GM19463 (cell line): ENCODE measurements around the gene LRRC43.

Source experiments
- ATAC-seq: cut with Tn5 transposase; IDR thresholded peaks from one replicate; pipeline ENCODE4 v1.9.1; 2021; ENCODE audit warnings: mild to moderate bottlenecking, moderate library complexity; ENCODE audit not compliant: unreplicated experiment

The LRRC43 gene, protein sequence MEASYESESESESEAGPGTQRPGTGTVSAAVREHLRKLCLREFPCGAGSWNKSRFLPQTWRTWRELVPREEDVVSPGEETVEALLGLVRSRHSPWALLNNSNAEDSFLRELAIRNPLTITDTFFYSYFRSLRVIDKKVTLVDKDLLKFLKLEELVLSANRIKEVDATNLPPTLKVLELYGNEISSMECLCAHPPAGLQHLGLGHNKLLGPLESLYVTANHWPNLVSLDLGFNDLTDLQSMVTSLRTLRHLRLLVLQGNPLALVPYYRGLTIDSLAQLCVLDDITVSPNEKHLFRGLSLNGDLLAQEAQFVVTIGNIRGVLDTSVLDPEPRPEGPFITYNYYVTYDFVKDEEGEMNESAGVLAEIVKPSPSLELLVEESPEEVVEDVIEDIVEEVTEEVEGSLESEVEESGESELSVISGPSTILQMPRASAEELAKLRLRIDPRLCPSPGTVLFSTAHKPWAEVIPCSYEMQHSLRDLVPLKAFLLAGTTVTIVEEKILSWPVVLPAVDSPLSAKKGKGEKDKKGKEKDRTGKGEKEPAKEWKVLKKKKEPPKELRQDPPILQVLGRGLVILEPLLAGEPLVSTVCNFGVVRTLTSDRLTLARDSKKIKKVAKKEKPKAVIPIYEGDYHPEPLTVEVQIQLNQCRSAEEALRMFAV

DNA sequence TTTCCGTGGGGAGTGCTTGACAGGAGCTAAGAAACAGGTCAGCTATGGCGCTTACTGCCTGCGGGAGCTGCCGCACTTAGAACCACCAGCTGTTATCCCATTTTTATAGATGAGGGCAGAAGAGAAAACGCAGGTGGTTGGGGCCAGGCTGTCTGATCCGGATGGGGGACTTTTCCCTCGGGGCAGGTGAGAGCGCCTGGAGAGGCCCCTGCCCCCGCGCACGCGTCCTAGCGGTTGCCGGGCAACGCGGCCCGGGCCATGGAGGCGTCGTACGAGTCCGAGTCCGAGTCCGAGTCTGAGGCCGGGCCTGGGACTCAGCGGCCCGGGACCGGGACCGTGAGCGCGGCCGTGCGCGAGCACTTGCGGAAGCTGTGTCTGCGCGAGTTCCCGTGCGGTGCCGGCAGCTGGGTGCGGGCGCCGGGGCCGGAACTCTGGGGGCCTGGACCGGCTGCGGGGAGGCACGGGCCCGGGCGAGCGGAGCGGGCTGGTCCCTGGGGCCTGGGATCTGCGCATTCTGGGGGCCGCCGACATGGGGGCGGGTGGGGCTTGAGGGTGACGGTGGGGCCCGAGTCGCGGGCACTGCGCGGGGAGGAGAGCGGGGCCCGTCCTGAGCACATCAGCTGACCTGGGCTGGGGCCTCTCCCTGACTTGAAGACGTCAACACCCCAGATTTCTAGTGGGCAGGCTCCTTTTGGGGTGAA is at the start of gene LRRC43:
TSS of gene LRRC43 (plus strand) at position 237 of the 701 bp plus-strand sequence. CDS start at position 259, 22 bp downstream.
- ATAC-seq = no peak

DNA sequence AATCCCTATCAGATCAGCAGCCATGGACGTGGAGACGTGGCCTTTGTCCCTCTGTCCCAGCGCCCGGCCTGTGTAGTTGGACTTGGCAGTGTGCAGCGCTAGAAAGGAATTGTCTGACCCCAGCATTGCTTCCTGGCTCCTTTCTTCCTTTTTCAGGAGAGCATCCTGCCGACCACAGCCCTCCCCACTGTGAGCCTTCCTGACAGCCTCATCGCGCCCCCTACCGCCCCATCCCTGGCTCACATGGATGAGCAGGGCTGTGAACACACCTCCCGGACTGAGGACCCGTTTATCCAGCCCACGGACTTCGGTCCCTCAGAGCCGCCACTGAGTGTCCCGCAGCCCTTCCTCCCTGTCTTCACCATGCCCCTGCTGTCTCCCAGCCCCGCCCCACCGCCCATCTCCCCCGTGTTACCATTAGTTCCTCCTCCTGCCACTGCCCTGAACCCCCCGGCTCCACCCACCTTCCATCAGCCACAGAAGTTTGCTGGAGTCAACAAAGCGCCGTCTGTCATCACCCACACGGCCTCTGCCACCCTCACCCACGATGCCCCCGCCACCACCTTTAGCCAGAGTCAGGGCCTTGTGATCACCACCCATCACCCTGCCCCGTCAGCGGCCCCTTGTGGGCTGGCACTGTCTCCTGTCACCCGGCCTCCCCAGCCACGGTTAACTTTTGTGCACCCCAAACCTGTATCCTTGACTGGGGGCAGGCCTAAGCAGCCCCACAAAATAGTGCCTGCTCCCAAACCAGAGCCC is 49.6 kb upstream of the LRRC43 start:
- no peak for ATAC-seq

DNA sequence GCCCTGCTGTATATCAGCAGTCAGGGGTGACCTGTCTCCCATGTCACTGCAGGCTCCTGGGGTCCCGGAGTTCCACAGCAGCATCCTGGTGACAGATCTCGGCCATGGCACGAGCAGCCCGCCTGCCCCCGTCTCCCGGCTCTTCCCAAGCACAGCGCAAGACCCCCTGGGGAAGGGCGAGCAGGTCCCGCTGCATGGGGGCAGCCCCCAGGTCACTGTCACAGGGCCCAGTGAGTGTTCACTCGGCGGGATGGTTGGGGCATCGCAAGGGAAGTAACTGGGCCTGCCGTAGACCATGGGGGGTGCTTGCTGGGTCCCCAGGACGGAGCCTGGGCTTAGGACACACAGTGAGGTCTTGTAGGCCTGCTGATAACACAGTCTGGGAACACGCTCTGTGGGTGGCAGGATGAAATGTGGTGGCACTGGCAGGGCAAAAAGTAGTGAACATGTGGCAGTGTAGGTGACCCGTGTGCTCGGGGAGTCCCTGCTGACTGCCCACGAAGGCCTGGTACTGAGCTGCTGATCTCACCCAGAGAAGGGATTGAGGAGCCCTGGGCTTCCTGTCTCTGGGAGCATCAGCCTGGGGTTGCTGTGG is 47.4 kb upstream of the LRRC43 start:
- ATAC-seq = no peak

DNA sequence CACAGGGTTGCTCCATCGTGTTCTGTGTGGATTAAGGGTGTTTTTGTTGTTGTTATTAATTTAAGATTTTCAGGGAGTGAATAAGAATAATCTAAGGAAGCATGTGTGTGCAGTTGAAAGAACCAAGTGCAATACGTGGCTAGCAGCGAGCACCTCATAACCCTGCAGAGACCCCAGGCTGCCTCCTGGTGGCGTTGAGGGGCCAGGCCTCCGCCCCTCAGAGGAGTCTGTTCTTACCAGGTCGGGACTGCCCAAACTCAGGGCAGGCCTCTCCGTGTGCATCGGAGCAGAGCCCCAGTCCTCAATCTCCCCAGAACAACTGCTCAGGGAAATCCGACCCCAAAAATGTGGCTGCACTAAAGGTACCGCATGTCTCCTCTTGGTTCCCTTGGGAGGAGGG is 45.7 kb upstream of the LRRC43 start:
- no peak for ATAC-seq

DNA sequence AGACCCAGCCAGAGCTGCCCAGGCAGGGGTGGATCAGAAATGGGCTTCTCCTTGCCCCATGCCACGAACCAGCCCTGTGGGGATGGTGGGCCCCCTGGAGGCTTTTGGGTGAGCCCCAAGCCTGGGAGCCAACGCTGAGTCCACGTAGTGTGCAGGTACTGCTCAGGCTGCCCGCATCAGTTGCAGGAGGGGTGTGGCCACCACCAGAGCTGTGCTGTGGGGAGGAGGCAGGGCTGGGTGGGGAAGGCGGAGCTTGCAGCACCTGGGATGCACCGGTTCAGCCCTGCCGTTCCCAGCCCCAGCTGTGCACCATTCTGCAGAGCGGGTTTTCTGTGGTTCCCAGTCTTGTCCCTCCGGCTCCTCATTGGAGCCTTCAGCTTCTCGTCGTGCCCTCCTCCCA is 45.2 kb upstream of the LRRC43 start:
- ATAC-seq = no peak

DNA sequence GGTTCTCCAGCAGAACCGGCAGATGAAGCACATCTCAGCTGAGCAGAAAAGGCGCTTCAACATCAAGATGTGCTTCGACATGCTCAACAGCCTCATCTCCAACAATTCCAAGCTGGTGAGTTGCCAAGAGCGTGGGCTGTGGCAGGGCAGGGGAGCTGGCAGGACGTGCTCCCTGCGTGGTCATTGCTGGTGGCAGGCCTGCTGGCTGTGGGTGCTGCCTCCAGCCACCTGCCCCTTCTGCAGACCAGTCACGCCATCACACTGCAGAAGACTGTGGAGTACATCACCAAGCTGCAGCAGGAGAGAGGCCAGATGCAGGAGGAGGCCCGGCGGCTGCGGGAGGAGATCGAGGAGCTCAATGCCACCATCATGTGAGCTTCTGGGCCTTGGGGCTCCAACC is 44.7 kb upstream of the LRRC43 start:
- no peak for ATAC-seq

DNA sequence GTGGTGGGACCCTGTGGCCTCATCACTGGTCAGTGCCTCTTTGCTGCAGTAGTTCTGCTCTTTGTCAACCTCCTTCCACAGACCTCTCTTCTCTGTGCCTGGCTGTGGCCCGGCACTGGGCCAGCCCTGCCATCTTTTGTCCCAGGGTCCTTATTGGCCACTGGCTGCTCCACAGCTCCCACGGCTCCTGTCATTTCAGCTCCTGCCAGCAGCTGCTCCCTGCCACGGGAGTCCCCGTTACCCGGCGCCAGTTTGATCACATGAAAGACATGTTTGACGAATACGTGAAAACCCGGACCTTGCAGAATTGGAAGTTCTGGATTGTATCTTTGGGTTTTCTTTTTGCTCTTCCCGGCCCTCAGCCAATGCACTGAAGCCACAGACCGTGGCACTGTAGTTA is 44.3 kb upstream of the LRRC43 start:
- ATAC-seq = no peak

DNA sequence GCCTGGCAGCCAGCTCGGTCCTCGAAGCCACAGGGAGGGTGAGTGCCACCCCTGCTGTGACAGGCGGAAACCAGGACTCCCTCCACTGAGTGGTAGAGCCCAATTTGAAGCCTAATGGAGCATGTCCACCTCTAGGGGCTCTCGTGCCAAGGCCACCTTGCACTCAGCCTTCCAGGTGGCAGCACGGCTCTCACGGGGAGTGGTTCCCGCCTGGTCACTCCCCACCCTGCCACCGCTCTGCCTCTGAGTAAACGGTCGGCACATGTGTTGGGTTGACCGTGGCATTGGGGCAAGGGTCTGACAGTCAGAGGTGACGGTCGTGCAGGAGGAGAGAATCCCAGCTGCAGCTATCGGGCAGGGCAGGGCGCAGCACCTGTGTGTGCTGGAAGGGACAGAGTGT is 43.7 kb upstream of the LRRC43 start:
- no peak for ATAC-seq

DNA sequence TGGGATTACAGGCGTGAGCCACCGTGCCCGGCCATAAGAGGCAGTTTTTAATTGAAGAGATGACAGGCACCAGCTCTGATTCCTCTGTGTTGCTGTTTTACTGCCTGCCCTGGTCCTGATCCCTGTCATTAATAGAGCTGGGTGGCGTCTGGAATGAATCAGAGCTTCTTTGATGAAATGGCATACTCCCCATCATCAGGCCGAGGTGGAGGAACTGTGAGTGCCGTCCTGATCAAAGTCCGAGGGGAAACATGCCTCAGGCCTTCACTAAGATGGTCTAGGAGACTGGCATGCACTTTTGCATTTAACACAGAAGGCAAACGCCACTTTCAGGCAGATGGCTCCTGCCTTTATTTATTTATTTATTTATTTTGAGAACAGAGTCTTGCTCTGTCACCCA is 43.0 kb upstream of the LRRC43 start:
- ATAC-seq = no peak

DNA sequence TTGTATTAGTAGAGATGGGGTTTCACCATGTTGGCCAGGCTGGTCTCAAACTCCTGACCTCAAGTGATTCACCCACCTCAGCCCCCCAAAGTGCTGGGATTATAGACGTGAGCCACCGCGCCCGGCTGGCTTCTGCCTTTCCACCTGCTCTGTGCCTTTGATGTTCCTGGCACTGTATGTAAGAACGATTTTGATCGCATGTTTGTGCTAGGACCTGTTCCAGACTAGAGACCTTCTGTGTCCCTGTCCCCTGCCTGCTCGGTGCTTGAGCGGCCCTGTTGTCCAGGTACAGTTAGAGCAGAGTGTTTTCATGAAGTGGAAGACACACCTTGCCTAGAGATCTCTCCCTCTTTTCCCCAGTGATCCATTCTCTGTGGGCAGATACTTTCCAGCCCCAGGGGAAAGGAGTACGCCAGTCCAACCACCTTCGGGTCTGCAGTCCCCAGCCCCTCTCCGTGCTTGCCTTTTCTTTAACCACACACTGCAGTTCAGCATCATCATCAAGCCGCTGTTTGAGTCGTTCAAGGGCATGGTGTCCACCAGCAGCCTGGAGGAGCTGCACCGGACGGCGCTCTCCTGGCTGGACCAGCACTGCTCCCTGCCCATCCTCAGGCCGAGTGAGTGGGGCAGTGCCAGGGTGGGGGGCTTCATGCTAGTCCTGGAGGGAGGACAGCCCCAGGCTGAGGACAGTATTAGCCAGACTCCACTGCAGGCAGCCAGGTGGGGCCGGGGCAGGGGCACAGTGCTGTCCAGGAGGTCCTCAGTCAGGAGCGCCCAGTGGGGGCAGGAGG is 42.3 kb upstream of the LRRC43 start:
- no peak for ATAC-seq

DNA sequence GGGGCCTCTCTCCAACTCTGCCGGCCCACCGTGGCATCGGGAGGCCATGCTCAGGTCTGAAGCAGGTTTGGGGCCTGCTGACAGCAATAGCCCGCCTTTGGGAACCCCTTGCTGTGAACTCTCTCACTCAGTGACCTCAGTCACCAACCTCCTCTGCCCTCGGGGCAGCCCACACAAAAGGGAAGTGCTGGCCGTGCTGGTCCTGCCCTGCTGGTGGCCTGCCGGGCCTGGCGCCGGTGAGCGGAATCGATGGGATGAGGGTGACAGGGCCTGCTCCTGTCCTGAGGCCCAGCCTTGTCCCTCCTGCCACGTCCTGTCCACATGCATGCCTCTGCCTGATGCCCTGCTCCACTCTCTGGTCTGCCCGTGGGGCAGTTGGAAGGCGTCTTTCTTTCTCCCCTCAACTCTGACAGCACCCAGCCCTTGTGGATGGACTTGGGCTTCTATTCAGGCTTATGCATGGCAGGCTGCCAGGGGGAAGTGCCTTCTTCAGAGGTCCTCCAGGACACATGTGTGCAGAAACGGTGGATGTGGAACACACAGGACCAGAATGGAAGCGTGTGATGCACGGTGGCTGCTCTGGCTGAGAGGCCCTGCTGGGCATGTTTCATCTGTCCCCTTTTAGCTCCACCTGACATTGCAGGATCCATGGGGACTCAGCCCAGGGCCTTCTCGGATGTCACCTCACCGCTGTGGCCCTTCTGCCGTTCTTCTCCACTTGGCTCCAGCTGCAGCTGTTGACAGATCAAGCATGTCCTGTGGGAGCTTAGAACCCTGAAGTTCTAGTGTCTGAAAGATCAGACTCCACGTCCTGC is 40.8 kb upstream of the LRRC43 start:
- no peak for ATAC-seq

DNA sequence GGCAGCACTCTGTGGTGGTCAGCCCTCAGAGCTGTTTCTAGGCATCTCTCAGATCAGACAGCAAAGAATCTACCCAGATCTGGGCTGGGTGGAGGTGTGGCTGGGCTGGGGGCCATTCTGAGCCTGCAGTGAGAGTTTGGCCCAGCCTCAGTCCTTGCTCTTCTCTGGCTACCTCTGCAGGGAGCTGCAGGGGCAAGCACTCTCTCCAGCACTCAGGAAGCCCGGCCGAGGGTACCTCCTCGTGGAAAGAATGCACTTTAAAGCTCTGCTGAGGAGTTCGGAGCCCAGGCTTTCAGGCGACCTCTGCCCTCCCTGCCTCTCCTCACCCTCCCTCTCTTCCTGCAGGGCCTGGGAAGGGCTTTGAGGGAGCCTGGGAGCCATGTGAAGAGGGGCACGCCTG is 40.1 kb upstream of the LRRC43 start:
- ATAC-seq = no peak

DNA sequence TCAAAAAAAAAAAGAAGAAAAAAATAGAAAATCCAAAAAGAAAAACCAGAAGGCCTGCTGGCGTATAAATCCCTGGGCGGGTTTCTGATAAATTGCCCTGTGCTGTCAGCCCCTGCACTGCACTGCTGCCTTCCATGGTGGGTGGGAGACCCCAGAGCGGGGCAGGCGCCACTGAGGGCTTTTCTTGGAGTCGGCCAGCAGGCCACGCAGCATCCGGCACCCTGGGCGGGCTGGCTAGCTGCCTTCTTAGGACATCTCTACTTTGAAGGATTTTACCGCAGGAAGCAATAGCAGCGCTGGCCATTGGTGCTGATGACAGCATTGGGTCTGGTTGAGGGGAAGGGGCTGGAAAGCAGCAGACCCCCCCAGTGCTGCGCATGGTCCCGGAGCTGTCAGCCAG is 38.0 kb upstream of the LRRC43 start:
- no peak for ATAC-seq

DNA sequence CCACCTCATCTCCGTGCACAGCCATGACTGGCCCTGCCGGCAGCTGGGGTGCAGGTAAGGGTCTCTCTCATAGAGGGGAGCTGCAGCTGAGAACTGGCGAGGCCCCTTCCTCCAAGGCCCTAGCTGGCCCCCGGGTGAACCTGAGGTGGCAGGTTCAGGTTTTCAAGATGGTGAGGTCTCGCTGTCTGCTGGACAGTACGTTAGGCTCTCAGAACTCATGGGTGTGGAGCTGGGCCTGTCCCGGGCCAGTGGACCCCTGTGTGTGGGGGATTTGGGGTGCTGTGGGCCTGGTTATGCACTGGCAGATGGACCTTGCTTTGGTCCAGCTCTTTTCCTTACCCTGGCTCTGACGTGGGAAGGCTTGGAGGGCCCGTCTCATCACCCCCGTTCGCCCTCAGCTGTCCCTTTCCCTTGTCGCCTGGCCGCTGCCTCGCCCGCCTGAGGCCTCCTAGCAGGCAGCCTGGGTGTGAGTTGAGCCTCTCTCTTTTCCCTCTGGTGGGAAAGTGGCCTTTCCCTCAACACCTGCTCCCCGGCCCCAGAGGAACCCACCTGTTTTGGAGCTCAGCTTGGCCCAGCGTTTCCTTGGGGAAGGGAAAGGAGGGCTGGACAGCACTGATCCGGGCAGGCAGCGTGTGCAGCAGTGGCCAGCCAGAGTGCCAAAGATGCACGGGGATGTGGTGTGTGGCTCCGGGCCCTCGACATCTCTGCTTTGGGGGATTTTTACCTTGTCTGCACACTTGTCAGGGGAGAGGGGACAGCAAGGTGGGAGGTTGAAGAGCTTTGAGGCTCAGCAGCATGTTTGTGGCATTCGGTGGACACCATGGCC is 37.2 kb upstream of the LRRC43 start:
- no peak for ATAC-seq

DNA sequence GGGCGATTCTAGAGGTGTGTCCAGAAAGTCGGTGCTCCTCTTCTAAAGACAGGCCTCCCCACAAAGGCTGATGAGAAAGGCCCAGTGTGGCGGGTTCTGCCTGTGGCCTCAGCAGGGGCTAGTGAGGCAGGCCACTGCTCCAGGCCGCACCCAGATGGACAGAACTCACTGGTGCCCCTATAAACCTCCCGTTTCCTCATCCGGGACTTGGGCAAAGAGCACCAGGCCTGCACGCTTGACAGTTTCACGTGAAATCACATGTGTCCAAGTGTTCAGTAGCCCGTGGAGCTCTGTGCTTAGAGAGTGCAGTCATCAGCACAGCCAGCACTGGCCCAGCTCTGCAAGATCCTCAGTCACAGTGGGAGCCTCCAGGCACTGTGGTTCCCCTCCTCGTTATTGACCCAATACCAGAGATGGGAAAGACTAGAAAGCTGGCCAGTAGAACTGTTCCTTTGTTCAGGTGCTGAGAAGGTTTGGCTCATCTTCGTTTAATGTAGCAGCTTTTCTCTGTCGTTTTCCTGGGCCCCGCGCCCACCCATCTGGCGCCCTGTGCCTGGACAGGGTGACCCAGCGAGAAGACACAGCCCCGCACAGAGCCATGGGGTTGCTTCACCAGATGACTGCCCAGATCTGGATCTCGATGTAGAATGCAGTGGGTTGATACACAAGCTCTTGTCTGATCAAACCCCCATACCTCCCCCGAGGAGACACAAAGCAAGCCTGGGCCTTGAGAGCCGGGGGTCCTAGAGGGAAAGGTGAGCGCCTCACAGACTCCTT is 35.2 kb upstream of the LRRC43 start:
- ATAC-seq = no peak

DNA sequence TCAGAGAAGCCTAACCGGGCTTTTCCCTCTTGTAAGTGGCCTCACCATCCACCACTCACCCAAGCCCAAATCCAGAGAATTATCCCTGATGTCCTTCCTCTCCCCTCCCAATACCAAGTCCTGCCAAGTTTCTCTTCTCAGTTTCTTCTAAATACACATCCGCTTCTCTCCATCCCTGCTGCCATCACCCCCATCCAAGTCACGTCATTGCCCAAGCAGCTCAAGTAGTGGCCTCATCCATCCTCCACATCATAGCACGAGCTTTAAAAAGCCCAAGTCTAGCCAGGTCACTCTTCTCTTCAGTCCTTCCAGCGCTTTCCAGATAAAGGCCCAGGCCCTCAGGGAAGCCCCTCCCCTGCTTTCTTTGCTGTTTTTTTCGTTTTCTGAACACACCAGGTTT is 34.3 kb upstream of the LRRC43 start:
- no peak for ATAC-seq

DNA sequence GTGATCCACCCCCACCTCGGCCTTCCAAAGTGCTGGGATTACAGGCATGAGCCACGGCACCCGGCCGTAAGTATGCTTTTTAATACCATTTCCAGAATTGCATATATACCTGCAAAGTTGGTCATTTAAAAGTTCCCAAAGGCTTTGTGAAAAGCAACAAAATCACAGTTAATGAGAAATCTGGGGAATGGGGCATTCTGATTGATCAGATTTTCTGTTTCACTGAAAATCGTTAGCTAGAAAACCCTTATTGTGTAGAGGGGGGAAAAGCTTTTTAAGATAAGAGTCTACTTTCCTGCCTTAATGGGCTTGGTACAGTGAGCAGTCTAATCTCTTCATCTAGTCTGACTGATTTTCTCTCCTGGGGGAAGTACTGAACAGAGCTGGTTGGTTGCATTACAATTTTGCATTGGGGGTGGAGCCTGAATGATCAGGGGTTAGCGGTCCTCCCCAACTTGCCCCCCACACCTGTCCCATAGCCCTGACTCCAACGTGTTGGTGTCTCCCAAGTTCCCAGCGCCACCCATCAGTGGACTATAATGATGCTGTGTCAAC is 32.7 kb upstream of the LRRC43 start:
- no peak for ATAC-seq
